HG02588 (cell line): ENCODE measurements around the gene OR56A5.
"Not testable (repeated sequence)": the region's sequence is repeated elsewhere in the genome, so short reads cannot be mapped to it uniquely, and the experiment has no call there.

Source experiments
- ATAC-seq: cut with Tn5 transposase; IDR thresholded peaks from one replicate; pipeline ENCODE4 v1.9.1; 2021; ENCODE audit warnings: mild to moderate bottlenecking, moderate library complexity; ENCODE audit not compliant: unreplicated experiment

The OR56A5 gene, protein sequence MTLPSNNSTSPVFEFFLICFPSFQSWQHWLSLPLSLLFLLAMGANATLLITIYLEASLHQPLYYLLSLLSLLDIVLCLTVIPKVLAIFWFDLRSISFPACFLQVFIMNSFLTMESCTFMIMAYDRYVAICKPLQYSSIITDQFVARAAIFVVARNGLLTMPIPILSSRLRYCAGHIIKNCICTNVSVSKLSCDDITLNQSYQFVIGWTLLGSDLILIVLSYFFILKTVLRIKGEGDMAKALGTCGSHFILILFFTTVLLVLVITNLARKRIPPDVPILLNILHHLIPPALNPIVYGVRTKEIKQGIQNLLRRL

DNA sequence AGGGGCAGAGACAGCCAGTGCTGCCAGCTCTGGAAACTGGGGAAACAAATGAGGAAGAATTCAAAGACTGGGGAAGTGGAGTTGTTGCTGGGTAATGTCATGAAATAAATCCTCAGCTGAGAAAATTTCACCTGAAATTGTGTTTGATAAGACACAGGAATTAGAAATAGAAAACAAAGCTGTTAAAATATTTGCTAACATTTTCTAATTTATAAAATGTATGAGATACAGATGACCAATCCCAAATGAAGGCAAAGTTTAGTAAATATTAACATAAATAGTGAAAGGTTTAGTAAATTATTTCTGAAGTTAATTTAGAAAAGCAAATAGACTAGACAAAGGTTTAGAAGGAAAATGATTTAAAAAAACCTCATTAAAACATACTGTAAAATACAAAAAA is at the start of gene OR56A5:
OR56A5 (minus strand) TSS at position 101 of the 400 bp plus-strand sequence; CDS start at position 101, 0 bp downstream.
- no peak for ATAC-seq

DNA sequence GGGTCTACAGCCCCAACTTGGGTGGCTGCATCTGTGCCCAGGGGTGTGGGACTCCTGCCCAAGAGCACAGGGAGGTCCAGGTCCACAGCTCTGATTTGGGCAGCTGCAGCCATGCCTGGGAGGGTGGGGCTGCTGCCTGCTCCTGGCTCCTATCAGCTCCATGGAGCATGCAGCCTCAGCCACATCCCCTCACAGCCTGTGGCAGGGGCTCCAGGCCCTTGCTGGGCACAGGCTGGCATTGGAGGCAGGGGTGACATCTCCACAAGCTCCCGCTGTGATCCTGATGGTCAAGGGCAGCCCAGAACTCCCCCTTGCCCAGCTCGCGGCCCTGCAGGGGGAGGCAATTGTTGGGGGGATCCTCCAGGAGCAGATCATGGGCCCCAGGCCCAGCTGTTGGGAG is 44.7 kb upstream of the OR56A5 start:
- no peak for ATAC-seq

- no peak for ATAC-seq
Observed at GRCh38 chr11:6012035-6012668, 43.9 kb upstream of the OR56A5 start.

GRCh38 chr11:6006846-6007245 is 38.6 kb upstream of the OR56A5 start, which contains the start of gene OR56A4:
Gene OR56A4, minus strand, starts transcription at chr11:6006946. Its CDS starts 3,954 bp downstream, at chr11:6002992.
- no peak for ATAC-seq

DNA sequence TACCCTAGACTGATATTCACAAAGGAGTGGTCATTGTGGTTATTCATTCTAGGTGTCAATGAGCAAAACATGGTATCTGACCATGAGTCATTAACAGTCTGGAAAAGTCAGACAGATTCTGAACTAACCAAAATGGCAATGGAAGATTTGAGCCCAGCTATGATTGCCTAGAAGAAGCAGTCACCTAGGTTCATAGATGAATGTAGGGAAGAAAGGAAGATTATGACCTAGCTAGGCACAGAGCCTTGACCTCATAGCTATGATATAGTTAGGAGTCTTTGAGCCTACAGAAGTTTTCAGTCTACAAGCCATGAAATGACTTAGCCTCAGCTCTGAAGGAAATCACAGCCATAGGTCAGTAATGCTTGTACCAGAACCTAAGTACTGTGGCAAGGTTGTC is 38.1 kb upstream of the OR56A5 start:
- ATAC-seq: no peak

GRCh38 chr11:6002202-6002699 is 34.0 kb upstream of the OR56A5 start:
- ATAC-seq: no peak

DNA sequence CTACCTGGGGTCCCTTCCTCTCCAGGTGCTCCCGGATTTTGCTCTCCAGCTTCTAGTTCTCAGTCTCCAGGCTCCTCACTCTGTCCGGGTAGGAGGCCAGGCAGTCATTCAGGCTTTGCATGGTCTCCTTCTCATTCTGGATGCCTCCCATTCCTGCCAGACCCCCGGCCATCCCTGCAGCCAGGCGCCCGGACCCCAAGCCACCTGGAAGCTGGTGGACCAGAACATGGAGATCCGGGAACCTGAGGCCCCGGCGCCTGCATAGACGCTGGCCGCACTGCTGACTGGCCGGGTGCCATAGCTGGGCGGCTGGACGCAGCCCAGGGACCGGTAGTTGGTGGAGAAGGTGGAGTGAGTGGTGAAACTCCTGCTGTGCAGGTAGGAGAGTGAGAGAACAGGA is 26.5 kb upstream of the OR56A5 start:
- no peak for ATAC-seq

DNA sequence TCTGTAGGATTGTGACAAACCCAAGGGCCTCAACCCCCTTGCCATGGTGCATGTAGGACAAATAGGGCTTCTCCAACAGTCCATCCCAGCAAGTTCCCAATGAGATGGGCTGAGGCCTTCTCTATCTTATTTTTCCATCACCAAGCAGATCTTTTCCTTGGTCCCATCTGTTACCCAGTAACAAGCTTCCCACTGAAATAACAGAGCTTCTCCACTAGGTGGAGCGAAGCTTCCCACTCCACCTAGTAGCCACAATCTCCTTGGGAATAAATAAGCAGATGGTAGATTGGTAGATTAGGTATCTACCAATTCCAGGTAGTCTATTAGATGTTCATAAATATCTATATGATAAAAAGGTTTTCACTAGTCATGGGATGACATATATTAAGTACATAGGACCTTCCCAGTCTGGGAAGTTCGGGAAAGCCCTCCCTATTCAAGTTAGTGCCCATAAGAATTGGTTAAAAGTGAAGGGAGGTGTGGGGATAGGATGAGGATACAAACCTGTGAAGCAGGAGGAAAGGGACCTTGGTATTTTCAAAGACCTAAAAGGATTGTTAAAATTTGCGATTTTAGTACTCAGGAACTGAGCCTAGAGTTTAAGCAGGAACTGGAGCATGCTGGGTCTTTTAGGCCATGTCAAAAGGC is 24.4 kb upstream of the OR56A5 start:
- no peak for ATAC-seq

DNA sequence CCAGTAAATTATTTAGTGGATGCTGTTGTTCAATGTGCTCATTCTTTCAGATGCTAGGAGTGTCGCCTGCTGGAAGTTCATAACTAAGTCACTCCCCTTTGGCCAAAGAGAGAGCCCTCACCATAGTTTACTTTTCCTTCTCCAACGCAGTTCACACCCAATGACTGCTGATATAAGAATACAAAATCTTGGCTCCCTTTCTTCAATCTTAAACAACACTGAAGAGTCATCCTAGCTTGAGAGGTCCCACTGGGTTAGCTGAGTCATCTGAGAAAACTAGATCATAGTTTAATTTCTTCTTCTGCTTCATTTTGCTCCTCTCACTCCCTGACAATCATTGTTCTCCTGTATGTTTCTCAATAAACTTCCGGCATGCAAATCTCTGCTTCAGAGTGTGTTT is 23.9 kb upstream of the OR56A5 start:
- no peak for ATAC-seq

DNA sequence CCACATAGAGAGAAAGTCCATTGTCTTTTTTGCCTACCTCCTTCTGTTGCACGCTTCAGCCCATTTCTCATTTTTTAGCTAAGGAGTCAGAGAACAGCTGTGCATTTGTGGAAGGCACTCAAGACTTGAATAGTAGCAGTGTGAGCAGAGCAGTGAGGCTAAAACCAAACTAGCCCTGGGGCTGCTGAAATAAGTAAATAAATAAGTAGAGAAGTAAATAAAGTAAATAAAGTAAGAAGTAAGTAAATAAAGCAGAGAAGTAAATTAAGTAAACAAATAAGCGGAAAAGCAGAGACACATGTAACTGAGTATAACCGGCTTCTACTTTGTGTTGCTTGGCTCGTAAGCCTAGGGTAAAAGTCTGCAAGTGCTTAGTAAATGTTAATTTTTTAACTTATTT is 20.9 kb upstream of the OR56A5 start:
- no peak for ATAC-seq

DNA sequence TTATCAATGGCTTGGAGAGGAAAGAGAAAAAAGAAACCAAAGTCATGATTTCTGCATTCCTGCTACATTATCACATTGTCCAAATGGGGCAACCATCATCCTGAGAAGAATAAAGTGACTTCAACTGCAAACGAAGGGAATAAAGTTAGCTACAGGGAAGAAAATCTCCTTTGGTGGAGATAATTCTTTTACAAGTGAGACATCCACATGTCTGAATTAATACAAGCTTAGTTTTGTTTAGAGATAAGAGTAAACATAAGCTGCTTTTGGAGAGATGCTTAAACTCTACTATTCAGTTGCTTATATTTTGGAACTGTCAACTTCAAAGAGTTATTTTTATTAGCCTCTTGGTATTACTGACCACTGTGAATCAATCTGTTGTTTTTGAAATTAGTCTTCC is 18.6 kb upstream of the OR56A5 start, which contains the start of gene OR52L1:
OR52L1 (minus strand) TSS at position 101 of the 400 bp plus-strand sequence; CDS start at position 46, 55 bp downstream.
- no peak for ATAC-seq

DNA sequence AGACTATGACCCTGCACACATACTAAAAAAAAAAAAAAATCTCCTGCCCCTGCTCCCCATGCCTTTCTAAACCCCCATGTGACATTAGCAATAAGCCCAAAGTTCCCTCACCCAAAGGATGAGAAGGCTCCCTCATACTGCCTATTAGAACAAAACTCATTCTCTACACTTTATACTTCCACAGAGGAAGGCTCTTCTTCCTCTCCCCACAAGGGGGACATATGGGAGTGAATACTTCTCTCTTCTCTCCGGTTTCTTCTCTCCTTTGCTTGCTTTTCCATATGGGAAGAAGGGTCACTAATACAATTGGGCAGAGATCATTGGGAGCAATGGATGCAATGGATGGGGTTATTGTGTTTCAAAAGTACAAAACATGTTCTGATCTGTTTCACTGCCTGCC is 15.1 kb upstream of the OR56A5 start:
- no peak for ATAC-seq

DNA sequence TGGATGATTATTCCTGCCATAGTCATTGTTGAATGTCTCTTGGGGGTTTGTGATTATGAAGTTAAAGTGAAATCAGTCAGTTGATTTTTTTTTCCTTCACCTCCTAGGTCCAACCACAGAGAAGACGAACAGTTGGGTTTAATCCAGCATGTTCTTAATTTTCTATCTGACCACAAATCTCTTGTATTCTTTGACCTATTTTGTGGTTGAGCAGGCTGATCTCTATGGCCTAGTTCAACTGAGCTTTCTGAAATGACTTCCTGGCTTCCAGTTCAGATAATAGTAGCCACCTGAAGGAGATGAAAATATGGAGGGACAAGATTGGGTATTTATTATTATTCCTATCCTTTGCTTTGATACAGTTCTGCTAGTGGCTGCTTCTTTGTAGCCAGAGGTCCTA is 5.2 kb upstream of the OR56A5 start:
- no peak for ATAC-seq

- ATAC-seq: no peak
Observed at GRCh38 chr11:5967708-5968107, 586 bp downstream of the OR56A5 start.

- no peak for ATAC-seq
Observed at GRCh38 chr11:5966958-5967357, 1.3 kb downstream of the OR56A5 start.

DNA sequence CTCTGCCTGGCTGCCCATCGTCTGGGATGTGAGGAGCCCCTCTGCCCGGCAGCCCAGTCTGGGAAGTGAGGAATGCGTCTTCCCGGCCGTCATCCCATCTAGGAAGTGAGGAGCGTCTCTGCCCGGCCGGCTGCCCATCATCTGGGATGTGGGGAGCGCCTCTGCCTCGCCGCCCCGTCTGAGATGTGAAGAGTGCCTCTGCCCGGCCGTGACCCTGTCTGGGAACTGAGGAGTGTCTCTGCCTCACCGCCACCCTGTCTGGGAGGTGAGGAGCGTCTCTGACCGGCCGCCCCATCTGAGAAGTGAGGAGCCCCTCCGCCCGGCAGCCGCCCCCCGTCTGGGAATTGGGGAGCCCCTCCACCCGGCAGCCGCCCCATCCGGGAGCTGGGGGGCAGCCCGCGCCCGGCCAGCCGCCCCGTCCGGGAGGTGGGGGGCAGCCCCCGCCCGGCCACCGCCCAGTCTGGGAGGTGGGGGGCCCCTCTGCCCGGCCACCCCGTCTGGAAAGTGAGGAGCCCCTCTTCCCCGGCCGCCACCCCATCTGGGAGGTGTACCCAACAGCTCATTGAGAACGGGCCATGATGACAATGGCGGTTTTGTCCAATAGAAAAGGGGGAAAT is 7.5 kb downstream of the OR56A5 start:
- ATAC-seq: not testable (repeated sequence)

DNA sequence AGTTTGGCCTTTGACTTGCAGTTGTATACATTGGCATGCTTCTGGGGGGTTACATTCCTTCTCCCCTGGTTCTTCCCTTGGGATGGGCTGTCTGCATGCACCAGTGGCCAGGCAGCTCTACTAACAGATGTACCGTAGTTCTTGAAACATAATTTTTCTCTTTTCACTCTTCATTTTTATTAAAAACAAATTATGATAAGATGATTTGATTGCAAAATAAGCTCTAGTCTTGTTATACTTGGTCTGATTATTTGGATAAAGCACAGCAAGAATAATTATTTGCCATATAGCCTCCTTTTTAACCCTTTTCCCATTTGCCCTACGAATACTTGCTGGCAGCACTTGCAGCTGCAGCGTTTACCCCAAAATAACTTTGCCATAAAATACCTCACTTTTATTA is 12.7 kb downstream of the OR56A5 start:
- no peak for ATAC-seq

DNA sequence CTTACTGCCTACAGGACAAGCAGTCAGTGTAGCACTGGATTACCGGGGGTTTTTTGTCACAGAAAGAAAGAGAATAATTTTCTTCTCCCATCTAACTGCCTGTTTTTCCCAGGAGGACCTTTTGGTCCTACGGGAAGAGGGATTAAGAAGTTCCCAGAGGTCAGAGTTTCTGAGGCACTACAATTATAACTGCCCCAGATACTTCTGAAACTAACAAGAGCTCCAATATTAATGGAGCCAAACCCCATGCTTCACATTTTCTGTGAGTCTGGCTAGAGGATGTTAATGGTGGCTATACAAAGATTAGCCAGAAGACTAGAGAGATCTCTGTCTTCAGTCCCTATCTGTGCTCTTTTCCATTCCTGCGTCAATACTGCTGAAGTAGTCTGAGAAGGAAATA is 26.3 kb downstream of the OR56A5 start, which contains the start of gene OR56A3:
OR56A3 (plus strand) TSS at position 301 of the 400 bp plus-strand sequence. CDS start 5,096 bp downstream, outside the sequence.
- no peak for ATAC-seq

DNA sequence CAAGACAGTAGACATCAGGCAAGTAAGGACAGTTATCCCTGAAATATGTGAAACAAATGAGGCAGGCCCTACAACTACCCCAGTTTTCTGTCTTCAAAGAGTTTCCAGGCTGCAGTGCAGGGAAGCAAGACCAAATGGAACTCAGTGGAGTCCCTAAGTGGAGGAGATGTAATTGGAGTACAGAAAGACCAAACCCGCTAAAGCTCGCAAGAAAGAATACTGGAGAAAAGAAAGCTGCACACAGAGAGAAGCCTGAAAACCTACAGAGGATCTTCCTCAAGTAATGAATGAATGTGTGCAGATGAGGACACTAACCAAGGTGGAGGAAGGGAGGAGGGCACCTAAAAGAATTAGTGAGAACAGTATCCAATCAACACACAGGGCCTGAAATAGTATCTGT is 27.5 kb downstream of the OR56A5 start:
- ATAC-seq: no peak

- ATAC-seq: no peak
Observed at GRCh38 chr11:5938603-5938965, 29.7 kb downstream of the OR56A5 start.
